IMR-90 (cell line): Measurements from ENCODE around the gene ABCA5. TPM values are rescaled to one million over a fixed set of nuclear protein-coding genes. Genes with fewer than 3 reads are reported as not detected.

Experiments used
- ATAC-seq: fragments of 200-7000 bp; cut with Tn5 transposase; 2 replicates; pipeline ENCODE4 v1.9.1; 2020; ENCODE audit warnings: low read depth, mild to moderate bottlenecking, moderate library complexity
- BruUV-seq: library from RNA; stranded (reverse); fragments of 400-500 nt; replicated peaks from 2 replicates; lab custom pipeline; 2021; lab: Mats Ljungman, UMichigan
- CTCF ChIA-PET: fragments of 300-600 bp; formaldehyde crosslinking; extraction: SDS; loops from one replicate; lab custom pipeline; 2021; ENCODE audit warnings: antibody characterized with exemption; lab: Yijun Ruan, JAX
- POLR2A ChIA-PET: fragments of 300-600 bp; sonication (Branson Sonifier 250); formaldehyde crosslinking; loops from one replicate; lab custom pipeline; 2022; ENCODE audit warnings: antibody characterized with exemption; ENCODE audit not compliant: unreplicated experiment; lab: Charles Lee
- DNase-seq: peaks from one replicate; pipeline ENCODE4 v3.0.0; 2013
- H2AFZ ChIP-seq: replicated peaks from 2 replicates; pipeline ENCODE3; 2013; ENCODE audit warnings: low read length, mild to moderate bottlenecking; ENCODE audit not compliant: poor library complexity
- H2AK5ac ChIP-seq: 2 replicates; pipeline ENCODE4 v1.6.1; 2013; ENCODE audit warnings: low read depth, low read length, inconsistent platforms
- H2AK9ac ChIP-seq: replicated peaks from 2 replicates; pipeline ENCODE3; 2013; ENCODE audit warnings: mild to moderate bottlenecking, low read depth, low read length, moderate library complexity; ENCODE audit not compliant: poor library complexity
- H2BK120ac ChIP-seq: 2 replicates; pipeline ENCODE4 v1.6.1; 2013; ENCODE audit warnings: low read depth, low read length, inconsistent platforms
- H2BK15ac ChIP-seq: 3 replicates; pipeline ENCODE4 v1.6.1; 2013; ENCODE audit warnings: low read depth, low read length, inconsistent platforms
- H2BK20ac ChIP-seq: 2 replicates; pipeline ENCODE4 v1.6.1; 2013; ENCODE audit warnings: low read depth, mild to moderate bottlenecking, inconsistent platforms, low read length, moderate library complexity
- H2BK5ac ChIP-seq: 2 replicates; pipeline ENCODE4 v1.6.1; 2013; ENCODE audit warnings: mild to moderate bottlenecking, low read depth, low read length, inconsistent platforms; ENCODE audit not compliant: poor library complexity, severe bottlenecking
- H3K14ac ChIP-seq: replicated peaks from 2 replicates; pipeline ENCODE4 v1.6.1; 2013; ENCODE audit warnings: low read depth, low read length, inconsistent platforms
- H3K18ac ChIP-seq: 2 replicates; pipeline ENCODE4 v1.6.1; 2013; ENCODE audit warnings: low read depth, low read length, control low read depth
- H3K23ac ChIP-seq: 2 replicates; pipeline ENCODE4 v1.6.1; 2013; ENCODE audit warnings: low read depth, low read length, inconsistent platforms
- H3K27ac ChIP-seq: 2 replicates; pipeline ENCODE4 v1.5.1; 2013; ENCODE audit warnings: mild to moderate bottlenecking, control low read depth, low read length; ENCODE audit not compliant: insufficient read depth
- H3K27me3 ChIP-seq: 2 replicates; pipeline ENCODE4 v1.6.1; 2013; ENCODE audit warnings: low read length; ENCODE audit not compliant: control insufficient read depth, insufficient read depth
- H3K36me3 ChIP-seq: 2 replicates; pipeline ENCODE4 v1.6.1; 2013; ENCODE audit warnings: low read length, mixed read lengths; ENCODE audit not compliant: control insufficient read depth, insufficient read depth
- H3K4ac ChIP-seq: 2 replicates; pipeline ENCODE4 v1.6.1; 2013; ENCODE audit warnings: low read depth, low read length, inconsistent platforms
- H3K4me1 ChIP-seq: 2 replicates; pipeline ENCODE4 v1.6.1; 2013; ENCODE audit warnings: low read length, mixed read lengths; ENCODE audit not compliant: control insufficient read depth, insufficient read depth
- H3K4me2 ChIP-seq: 2 replicates; pipeline ENCODE4 v1.6.1; 2013; ENCODE audit warnings: low read depth, mild to moderate bottlenecking, control low read depth, low read length, moderate library complexity
- H3K4me3 ChIP-seq: 2 replicates; pipeline ENCODE4 v1.5.1; 2013; ENCODE audit warnings: low read depth, mild to moderate bottlenecking, control low read depth, low read length, moderate library complexity; ENCODE audit not compliant: insufficient read depth
- H3K56ac ChIP-seq: 2 replicates; pipeline ENCODE4 v1.6.1; 2013; ENCODE audit warnings: low read length, inconsistent platforms; ENCODE audit not compliant: insufficient read depth; ENCODE audit errors: extremely low read depth
- H3K79me1 ChIP-seq, 2 experiments: 2 replicates each; pipeline ENCODE4 v1.6.1; 2013; ENCODE audit warnings: low read length in 2 of 2, inconsistent platforms in 1 of 2, low read depth in 1 of 2
- H3K9ac ChIP-seq: 2 replicates; pipeline ENCODE4 v1.6.1; 2013; ENCODE audit warnings: low read depth, low read length, control low read depth
- H3K9me1 ChIP-seq: 2 replicates; pipeline ENCODE4 v1.6.1; 2013; ENCODE audit warnings: low read length, inconsistent platforms; ENCODE audit not compliant: insufficient read depth
- H3K9me3 ChIP-seq: 2 replicates; pipeline ENCODE4 v1.6.1; 2013; ENCODE audit warnings: low read length; ENCODE audit not compliant: control insufficient read depth, insufficient read depth
- H4K20me1 ChIP-seq: 2 replicates; pipeline ENCODE4 v1.6.1; 2013; ENCODE audit warnings: low read length, inconsistent platforms; ENCODE audit not compliant: insufficient read depth
- H4K5ac ChIP-seq: 2 replicates; pipeline ENCODE4 v1.6.1; 2013; ENCODE audit warnings: mild to moderate bottlenecking, low read depth, low read length, control low read depth
- H4K8ac ChIP-seq, 2 experiments: 2 replicates each; pipeline ENCODE4 v1.6.1; 2013; ENCODE audit warnings: low read depth in 2 of 2, low read length in 2 of 2, control low read depth in 1 of 2, inconsistent platforms in 1 of 2
- H4K91ac ChIP-seq: 2 replicates; pipeline ENCODE4 v1.6.1; 2013; ENCODE audit warnings: low read depth, low read length, inconsistent platforms; ENCODE audit not compliant: insufficient read depth
- NFE2L2 ChIP-seq: fragments of 150-350 bp; IDR thresholded peaks from 2 replicates; pipeline ENCODE4 v1.6.1; 2016; ENCODE audit warnings: low read depth, mild to moderate bottlenecking, low read length
- POLR2A ChIP-seq: IDR thresholded peaks from 2 replicates; pipeline ENCODE4 v1.6.1; 2012; ENCODE audit warnings: mild to moderate bottlenecking, low read depth, low read length
- RCOR1 ChIP-seq: IDR thresholded peaks from 2 replicates; pipeline ENCODE4 v1.6.1; 2012; ENCODE audit warnings: mild to moderate bottlenecking, low read length, improper control_type of control experiment; ENCODE audit not compliant: insufficient replicate concordance
- WGBS, 2 experiments: methylation state at CpG; one replicate each; pipeline versions ENCODE4 v1.1.5 to v1.1.7; 2013; ENCODE audit warnings: missing lambda C conversion rate in 2 of 2; ENCODE audit not compliant: insufficient read length in 1 of 2; ENCODE audit errors: extremely low coverage in 2 of 2; 5-methylcytosine and 5-hydroxymethylcytosine counted together
- dilution Hi-C: fragments of 300-500 bp; cut with HindIII; formaldehyde crosslinking; loops from one replicate; pipeline ENCODE4 v1.14.3; 2018; ENCODE audit warnings: low sequenced_read_pairs; ENCODE audit not compliant: unreplicated experiment
- in situ Hi-C: fragments of 300-500 bp; cut with MboI; formaldehyde crosslinking; loops from 3 replicates; pipeline ENCODE4 v1.14.3; 2019; ENCODE audit warnings: low sequenced_read_pairs, inconsistent platforms, mixed read lengths
- intact Hi-C: fragments of 100-400 bp; cut with micrococcal nuclease; formaldehyde crosslinking; loops from 2 replicates; pipeline ENCODE4 v1.10.0; 2022
- polyA plus RNA-seq, 3 experiments: library from polyadenylated mRNA; depleted of rRNA; stranded (reverse); fragments of >200 nt; gene quantifications; 2 replicates each; pipeline ENCODE4 v1.2.3, GENCODE V29; 2012; ENCODE audit warnings: low replicate concordance in 1 of 3
- total RNA-seq: library from RNA; depleted of rRNA; stranded (reverse); fragments of >200 nt; gene quantifications from 2 replicates; pipeline ENCODE4 v1.2.3, GENCODE V29; 2012
- TF ChIP-seq, protein P1 (sequence below): fragments of 150-350 bp; IDR thresholded peaks from 2 replicates; pipeline ENCODE4 v1.6.1; 2017; ENCODE audit warnings: mild to moderate bottlenecking, antibody characterized with exemption, low read length, low read depth
- TF ChIP-seq, protein P2 (sequence below): conservative IDR thresholded peaks from 2 replicates; pipeline ENCODE4 v1.5.1; 2012; ENCODE audit warnings: mild to moderate bottlenecking, low read depth, low read length, improper control_type of control experiment

ABCA5 gene
- total and polyA plus RNA-seq, 2 of the 4 experiments (the other 2 are of a cell fraction): 1.3 to 2.3 TPM

DNA sequence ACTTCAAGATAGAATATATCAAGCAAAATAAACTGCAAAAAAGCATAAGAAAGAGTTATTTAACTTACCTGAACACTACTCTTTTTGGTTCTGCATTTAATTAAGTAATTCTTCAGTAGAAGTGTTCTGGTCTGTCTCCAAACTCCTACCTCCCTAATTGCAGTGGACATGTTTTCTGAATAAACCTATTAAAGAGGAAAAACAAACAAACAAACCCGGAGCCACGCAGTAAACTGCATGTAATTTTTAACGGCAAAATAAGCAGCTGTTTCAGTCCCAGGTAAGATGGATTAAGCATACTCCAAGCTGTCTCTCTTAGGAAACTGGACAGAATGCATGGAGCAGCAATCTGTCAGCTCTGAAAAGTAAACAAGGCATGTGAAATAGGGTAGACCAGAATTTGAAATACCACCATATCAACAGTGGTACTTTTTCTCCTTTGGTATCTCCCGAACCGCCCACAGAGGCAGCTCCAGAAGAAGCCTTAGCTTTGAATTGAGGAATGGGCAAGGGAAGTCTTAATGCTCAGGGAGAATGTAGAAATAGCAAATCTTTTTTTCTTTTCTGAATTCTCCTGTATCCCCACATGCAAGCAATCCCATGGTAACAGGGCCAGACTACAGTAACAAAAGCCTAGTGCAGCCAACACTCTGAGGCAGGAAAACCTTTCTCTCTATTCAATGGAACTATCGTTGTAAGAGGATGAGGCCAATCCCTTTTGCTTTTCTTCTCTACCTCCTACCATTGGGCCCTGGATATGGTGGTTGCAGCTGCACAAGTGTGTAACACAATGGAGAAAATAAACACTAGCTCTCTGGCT lies 12.5 kb downstream of the ABCA5 start:
- intact Hi-C loops: no loop called here
- no CpG with 5 or more reads among the region's 6 CpGs for WGBS, 2 experiments
- Histone ChIP-seq H3K4me1 (no peaks in the 10 kb centered on the region), H2BK20ac (no peak overlapping the region), H2BK15ac (no peak overlapping the region), H3K27ac (no peak overlapping the region), H2AK5ac (no peak overlapping the region), H4K20me1 (no peaks in the 10 kb centered on the region), H3K18ac (no peak overlapping the region), H2AK9ac (no peak overlapping the region), H3K9me1 (no peaks in the 10 kb centered on the region), H3K14ac (no peak overlapping the region), H3K36me3 (no peaks in the 10 kb centered on the region), H2BK120ac (no peak overlapping the region), H3K9ac (no peak overlapping the region), H2BK5ac (no peak overlapping the region), H4K91ac (no peak overlapping the region), H3K23ac (no peak overlapping the region), H3K79me1 (no peaks in the 10 kb centered on the region; a peak in 1 of 4 replicates), H3K27me3 (no peaks in the 10 kb centered on the region), H3K4ac (no peak overlapping the region), H3K4me2 (no peak overlapping the region), H3K56ac (no peak overlapping the region), H4K5ac (no peak overlapping the region), H3K4me3 (no peak overlapping the region), H4K8ac (no peak overlapping the region), H2AFZ (no peak overlapping the region), H3K9me3 (no peaks in the 10 kb centered on the region)
- POLR2A ChIA-PET: no interaction called here
- CTCF ChIA-PET: no interaction called here
- dilution Hi-C loops: no loop called here
- DNase-seq: no peak
- no peak for TF ChIP-seq NFE2L2
- no peak for TF ChIP-seq RCOR1
- TF ChIP-seq POLR2A: no peak
- TF ChIP-seq, protein P1, sequence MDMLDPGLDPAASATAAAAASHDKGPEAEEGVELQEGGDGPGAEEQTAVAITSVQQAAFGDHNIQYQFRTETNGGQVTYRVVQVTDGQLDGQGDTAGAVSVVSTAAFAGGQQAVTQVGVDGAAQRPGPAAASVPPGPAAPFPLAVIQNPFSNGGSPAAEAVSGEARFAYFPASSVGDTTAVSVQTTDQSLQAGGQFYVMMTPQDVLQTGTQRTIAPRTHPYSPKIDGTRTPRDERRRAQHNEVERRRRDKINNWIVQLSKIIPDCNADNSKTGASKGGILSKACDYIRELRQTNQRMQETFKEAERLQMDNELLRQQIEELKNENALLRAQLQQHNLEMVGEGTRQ: no peak
- TF ChIP-seq, protein P2, sequence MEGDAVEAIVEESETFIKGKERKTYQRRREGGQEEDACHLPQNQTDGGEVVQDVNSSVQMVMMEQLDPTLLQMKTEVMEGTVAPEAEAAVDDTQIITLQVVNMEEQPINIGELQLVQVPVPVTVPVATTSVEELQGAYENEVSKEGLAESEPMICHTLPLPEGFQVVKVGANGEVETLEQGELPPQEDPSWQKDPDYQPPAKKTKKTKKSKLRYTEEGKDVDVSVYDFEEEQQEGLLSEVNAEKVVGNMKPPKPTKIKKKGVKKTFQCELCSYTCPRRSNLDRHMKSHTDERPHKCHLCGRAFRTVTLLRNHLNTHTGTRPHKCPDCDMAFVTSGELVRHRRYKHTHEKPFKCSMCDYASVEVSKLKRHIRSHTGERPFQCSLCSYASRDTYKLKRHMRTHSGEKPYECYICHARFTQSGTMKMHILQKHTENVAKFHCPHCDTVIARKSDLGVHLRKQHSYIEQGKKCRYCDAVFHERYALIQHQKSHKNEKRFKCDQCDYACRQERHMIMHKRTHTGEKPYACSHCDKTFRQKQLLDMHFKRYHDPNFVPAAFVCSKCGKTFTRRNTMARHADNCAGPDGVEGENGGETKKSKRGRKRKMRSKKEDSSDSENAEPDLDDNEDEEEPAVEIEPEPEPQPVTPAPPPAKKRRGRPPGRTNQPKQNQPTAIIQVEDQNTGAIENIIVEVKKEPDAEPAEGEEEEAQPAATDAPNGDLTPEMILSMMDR: no peak
- no TSS peak for BruUV-seq
- in situ Hi-C loops: no loop called here
- ATAC-seq: no peak
